Liver (tissue), 9 donors: ENCODE measurements around the gene NFU1. TPM values are rescaled to one million over a fixed set of nuclear protein-coding genes. Genes with fewer than 3 reads are reported as not detected.

Source experiments
- DNase-seq: peaks from one replicate; pipeline ENCODE4 v3.0.0-alpha.2; 2017; ENCODE audit warnings: low spot score
- H3K27ac ChIP-seq, 2 donors: one replicate each; pipeline ENCODE4 v1.7.0; 2013; ENCODE audit warnings: inconsistent platforms in 2 of 2, low read length in 2 of 2, control low read depth in 1 of 2, low read depth in 1 of 2, mild to moderate bottlenecking in 1 of 2
- H3K27me3 ChIP-seq, 4 donors: one replicate each; pipeline versions ENCODE4 v1.6.1 to v1.7.0; 2013; ENCODE audit warnings: low read length in 3 of 4, inconsistent platforms in 1 of 4, mild to moderate bottlenecking in 1 of 4, moderate library complexity in 1 of 4; ENCODE audit not compliant: control insufficient read depth in 4 of 4, insufficient read depth in 4 of 4
- H3K36me3 ChIP-seq, 4 donors: one replicate each; pipeline versions ENCODE4 v1.6.1 to v1.7.0; 2013; ENCODE audit warnings: low read length in 3 of 4, mild to moderate bottlenecking in 3 of 4, low read depth in 1 of 4, moderate library complexity in 1 of 4; ENCODE audit not compliant: control insufficient read depth in 4 of 4, insufficient read depth in 3 of 4
- H3K4me1 ChIP-seq, 4 donors: one replicate each; pipeline versions ENCODE4 v1.6.1 to v1.7.0; 2013; ENCODE audit warnings: low read length in 3 of 4, mild to moderate bottlenecking in 3 of 4, moderate library complexity in 1 of 4; ENCODE audit not compliant: control insufficient read depth in 4 of 4, insufficient read depth in 4 of 4
- H3K4me3 ChIP-seq, 3 donors: one replicate each; pipeline versions ENCODE4 v1.6.1 to v1.7.0; 2013; ENCODE audit warnings: low read length in 3 of 3, control low read depth in 1 of 3, low read depth in 1 of 3, mild to moderate bottlenecking in 1 of 3
- H3K9ac ChIP-seq, 2 donors: one replicate each; pipeline ENCODE4 v1.7.0; 2013; ENCODE audit warnings: low read length in 2 of 2, mild to moderate bottlenecking in 2 of 2, moderate library complexity in 2 of 2, control low read depth in 1 of 2, low read depth in 1 of 2
- H3K9me3 ChIP-seq, 4 donors: one replicate each; pipeline versions ENCODE4 v1.6.1 to v1.7.0; 2013; ENCODE audit warnings: low read length in 3 of 4; ENCODE audit not compliant: control insufficient read depth in 4 of 4
- CTCF ChIP-seq: fragments of 150-350 bp; IDR thresholded peaks from 2 replicates; pipeline ENCODE4 v1.5.1; 2017; ENCODE audit warnings: improper control_type of control experiment, low read depth, low read length; ENCODE audit not compliant: missing input control
- EGR1 ChIP-seq, 2 donors: IDR thresholded peaks; 2 replicates each; pipeline ENCODE4 v1.6.1; 2016 to 2018; ENCODE audit warnings: antibody characterized with exemption in 2 of 2, low read depth in 2 of 2
- FOXA1 ChIP-seq: IDR thresholded peaks from 2 replicates; pipeline ENCODE4 v1.6.1; 2016; ENCODE audit warnings: antibody characterized with exemption
- FOXA2 ChIP-seq: IDR thresholded peaks from 2 replicates; pipeline ENCODE4 v1.6.1; 2016; ENCODE audit warnings: antibody characterized with exemption
- GABPA ChIP-seq, 2 donors: IDR thresholded peaks in 1 of 2; conservative IDR thresholded peaks in 1 of 2; 2 replicates each; pipeline ENCODE4 v1.6.1; 2016; ENCODE audit warnings: antibody characterized with exemption in 2 of 2, mild to moderate bottlenecking in 1 of 2, moderate library complexity in 1 of 2
- HNF4A ChIP-seq, 2 donors: conservative IDR thresholded peaks; 2 replicates each; pipeline ENCODE4 v1.6.1; 2016; ENCODE audit warnings: antibody characterized with exemption in 2 of 2, mild to moderate bottlenecking in 2 of 2
- JUND ChIP-seq, 2 donors: IDR thresholded peaks; 2 replicates each; pipeline ENCODE4 v1.6.1; 2016; ENCODE audit warnings: antibody characterized with exemption in 2 of 2
- RAD21 ChIP-seq, 2 donors: IDR thresholded peaks; 2 replicates each; pipeline ENCODE4 v1.6.1; 2016; ENCODE audit warnings: antibody characterized with exemption in 2 of 2, mild to moderate bottlenecking in 2 of 2
- RXRA ChIP-seq, 2 donors: IDR thresholded peaks; 2 replicates each; pipeline ENCODE4 v1.6.1; 2017 to 2018; ENCODE audit warnings: antibody characterized with exemption in 2 of 2, mild to moderate bottlenecking in 1 of 2
- TAF1 ChIP-seq: conservative IDR thresholded peaks from 2 replicates; pipeline ENCODE4 v1.6.1; 2016; ENCODE audit warnings: antibody characterized with exemption, mild to moderate bottlenecking
- ZBTB33 ChIP-seq: IDR thresholded peaks from 2 replicates; pipeline ENCODE4 v1.6.1; 2016; ENCODE audit warnings: antibody characterized with exemption
- WGBS: extraction: QIAGEN DNeasy Blood & Tissue Kit; methylation state at CpG from one replicate; pipeline ENCODE4 v1.1.7; 2013; 5-methylcytosine and 5-hydroxymethylcytosine counted together
- polyA plus RNA-seq, 2 donors: library from polyadenylated mRNA; stranded (reverse) in 1 of 2; unstranded in 1 of 2; fragments of 200-250 nt in 1 of 2; fragments of >200 nt in 1 of 2; fragmentation: Nextera tagmentation in 1 of 2; extraction: Ambion mirVana in 1 of 2; gene quantifications; one replicate each; pipeline versions ENCODE4 v1.2.1 to v1.2.3, GENCODE V29; 2013 to 2015
- total RNA-seq, 2 donors: library from RNA; depleted of rRNA; stranded (reverse); fragments of >200 nt; gene quantifications; one replicate each; pipeline ENCODE4 v1.2.3, GENCODE V29; 2014
- TF ChIP-seq, protein P1 (sequence below): IDR thresholded peaks from 2 replicates; pipeline ENCODE4 v1.6.1; 2016; ENCODE audit warnings: antibody characterized with exemption
- TF ChIP-seq, protein P2 (sequence below): IDR thresholded peaks from 2 replicates; pipeline ENCODE4 v1.6.1; 2016; ENCODE audit warnings: antibody characterized with exemption, mild to moderate bottlenecking
- donor health status: healthy.
- donor health status: healthy.
- donor health status: healthy.
- donor health status: healthy.
- donor health status: healthy.

NFU1 gene
- total and polyA plus RNA-seq, 4 donors: 7.4 to 37.4 (median 16.0) TPM

DNA sequence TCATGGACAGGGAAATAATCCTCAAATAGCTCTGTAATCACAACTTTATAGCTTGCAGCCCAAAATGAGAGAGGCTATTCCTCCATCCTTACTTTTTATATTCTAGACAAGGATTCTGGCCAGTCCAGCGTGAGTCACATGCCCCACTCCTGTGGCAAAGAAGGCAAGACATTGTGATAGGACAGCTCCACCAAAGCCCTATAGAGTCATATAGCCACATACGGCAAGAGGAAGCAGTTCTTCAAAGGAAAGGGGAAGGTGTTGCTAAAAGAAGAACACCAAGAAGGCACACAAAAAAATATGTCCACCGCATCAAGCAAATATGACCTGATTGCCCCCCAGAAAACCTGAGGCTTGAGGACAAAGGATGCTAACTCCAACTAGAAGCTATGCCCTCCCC is 46.8 kb downstream of the NFU1 start (continued):
- TF ChIP-seq ZBTB33: no peak
- no peak for TF ChIP-seq RAD21 (IDR thresholded peaks at IDR 0.05)
- TF ChIP-seq FOXA1: no peak

DNA sequence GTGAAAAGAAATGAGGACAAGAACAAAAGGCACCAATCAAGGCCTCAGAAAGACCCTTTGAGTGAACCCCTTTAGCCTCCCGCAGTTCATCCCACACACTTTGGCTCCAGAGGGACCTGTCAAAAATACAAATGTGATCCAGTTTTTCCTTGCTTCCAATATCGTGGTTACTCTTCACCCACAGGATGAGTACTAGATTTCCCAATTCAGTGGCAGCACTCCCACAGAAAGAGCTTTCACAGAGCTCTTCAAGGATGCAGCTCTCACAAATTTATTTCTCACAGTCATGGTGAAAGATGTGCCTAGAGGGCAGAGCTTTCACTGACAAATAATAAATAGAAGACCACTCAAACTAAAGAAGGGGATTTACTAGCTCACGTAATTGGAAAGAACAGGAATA is 47.2 kb downstream of the NFU1 start:
- Histone ChIP-seq H3K4me1 (peaks cover 5 to 19% (median 9%) of the 10 kb centered on the region in 4 donors), H3K27ac (no peak overlapping the region), H3K27me3 (no peaks in the 10 kb centered on the region), H3K9ac (no peak overlapping the region), H3K4me3 (no peak overlapping the region), H3K9me3 (no peaks in the 10 kb centered on the region), H3K36me3 (peaks cover 0 to 4% (median 1%) of the 10 kb centered on the region in 4 donors)
- TF ChIP-seq CTCF: no peak
- no peak for TF ChIP-seq FOXA1
- TF ChIP-seq GABPA (IDR thresholded peaks at IDR 0.05 in 1 of 2, conservative IDR thresholded peaks at IDR 0.05 in 1 of 2): no peak
- TF ChIP-seq RXRA (IDR thresholded peaks at IDR 0.05): no peak
- TF ChIP-seq EGR1 (IDR thresholded peaks at IDR 0.05; ENCODE audit: low read depth in 2 of 2): no peak
- TF ChIP-seq JUND (IDR thresholded peaks at IDR 0.05): no peak
- DNase-seq: no peak
- WGBS: 77% methylated on average over 3 of the region's 3 CpGs

DNA sequence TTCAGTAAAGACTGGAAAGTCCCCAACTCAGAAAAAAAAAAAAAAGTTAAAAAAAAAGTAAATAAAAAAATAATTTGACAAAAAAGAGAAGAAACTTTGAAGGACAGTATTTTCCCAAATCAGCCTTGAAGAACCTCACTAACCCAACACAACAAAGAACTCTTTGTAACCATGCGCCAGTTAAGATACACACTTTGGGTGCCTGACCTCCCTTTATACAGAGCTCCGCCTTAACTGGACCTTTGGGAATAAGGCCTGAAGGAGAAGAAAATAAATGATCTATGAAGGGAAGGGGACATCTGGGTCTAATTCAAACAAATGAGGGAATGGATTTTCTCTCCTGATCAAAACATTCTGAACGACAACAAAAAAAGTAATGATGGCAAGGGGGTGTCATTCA is 48.0 kb downstream of the NFU1 start:
- H3K27me3 ChIP-seq: no peaks in the 10 kb centered on the region
- no peak overlapping the region for H3K9ac ChIP-seq
- H3K4me3 ChIP-seq: no peak overlapping the region
- WGBS: 97% methylated on average over 3 of the region's 3 CpGs
- H3K9me3 ChIP-seq: no peaks in the 10 kb centered on the region
- DNase-seq: no peak
- peaks cover 5 to 19% (median 10%) of the 10 kb centered on the region in 4 donors for H3K4me1 ChIP-seq
- peaks cover 0 to 3% (median 1%) of the 10 kb centered on the region in 4 donors for H3K36me3 ChIP-seq
- H3K27ac ChIP-seq: no peak overlapping the region
- no peak for TF ChIP-seq FOXA2
- TF ChIP-seq, protein P1, sequence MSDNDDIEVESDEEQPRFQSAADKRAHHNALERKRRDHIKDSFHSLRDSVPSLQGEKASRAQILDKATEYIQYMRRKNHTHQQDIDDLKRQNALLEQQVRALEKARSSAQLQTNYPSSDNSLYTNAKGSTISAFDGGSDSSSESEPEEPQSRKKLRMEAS: no peak
- TF ChIP-seq FOXA1: no peak
- no peak for TF ChIP-seq EGR1 (IDR thresholded peaks at IDR 0.05; ENCODE audit: low read depth in 2 of 2)
- TF ChIP-seq HNF4A (conservative IDR thresholded peaks at IDR 0.05): no peak
- TF ChIP-seq RXRA (IDR thresholded peaks at IDR 0.05): no peak
- TF ChIP-seq, protein P2, sequence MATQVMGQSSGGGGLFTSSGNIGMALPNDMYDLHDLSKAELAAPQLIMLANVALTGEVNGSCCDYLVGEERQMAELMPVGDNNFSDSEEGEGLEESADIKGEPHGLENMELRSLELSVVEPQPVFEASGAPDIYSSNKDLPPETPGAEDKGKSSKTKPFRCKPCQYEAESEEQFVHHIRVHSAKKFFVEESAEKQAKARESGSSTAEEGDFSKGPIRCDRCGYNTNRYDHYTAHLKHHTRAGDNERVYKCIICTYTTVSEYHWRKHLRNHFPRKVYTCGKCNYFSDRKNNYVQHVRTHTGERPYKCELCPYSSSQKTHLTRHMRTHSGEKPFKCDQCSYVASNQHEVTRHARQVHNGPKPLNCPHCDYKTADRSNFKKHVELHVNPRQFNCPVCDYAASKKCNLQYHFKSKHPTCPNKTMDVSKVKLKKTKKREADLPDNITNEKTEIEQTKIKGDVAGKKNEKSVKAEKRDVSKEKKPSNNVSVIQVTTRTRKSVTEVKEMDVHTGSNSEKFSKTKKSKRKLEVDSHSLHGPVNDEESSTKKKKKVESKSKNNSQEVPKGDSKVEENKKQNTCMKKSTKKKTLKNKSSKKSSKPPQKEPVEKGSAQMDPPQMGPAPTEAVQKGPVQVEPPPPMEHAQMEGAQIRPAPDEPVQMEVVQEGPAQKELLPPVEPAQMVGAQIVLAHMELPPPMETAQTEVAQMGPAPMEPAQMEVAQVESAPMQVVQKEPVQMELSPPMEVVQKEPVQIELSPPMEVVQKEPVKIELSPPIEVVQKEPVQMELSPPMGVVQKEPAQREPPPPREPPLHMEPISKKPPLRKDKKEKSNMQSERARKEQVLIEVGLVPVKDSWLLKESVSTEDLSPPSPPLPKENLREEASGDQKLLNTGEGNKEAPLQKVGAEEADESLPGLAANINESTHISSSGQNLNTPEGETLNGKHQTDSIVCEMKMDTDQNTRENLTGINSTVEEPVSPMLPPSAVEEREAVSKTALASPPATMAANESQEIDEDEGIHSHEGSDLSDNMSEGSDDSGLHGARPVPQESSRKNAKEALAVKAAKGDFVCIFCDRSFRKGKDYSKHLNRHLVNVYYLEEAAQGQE: no peak
- no peak for TF ChIP-seq GABPA (IDR thresholded peaks at IDR 0.05 in 1 of 2, conservative IDR thresholded peaks at IDR 0.05 in 1 of 2)
- TF ChIP-seq JUND (IDR thresholded peaks at IDR 0.05): no peak
- no peak for TF ChIP-seq TAF1
